ENCODE data around the gene MOB3C. TPM values are rescaled to one million over a fixed set of nuclear protein-coding genes. Genes with fewer than 3 reads are reported as not detected.

MOB3C gene
- polyA plus RNA-seq, 3 donors, result 5.3 to 18.1 (median 6.1) TPM

- intact Hi-C loops (cut with micrococcal nuclease), result loop anchor here (5.0 to 10.0 kb wide), 2 partner anchors 37 to 95 kb away; partner anchors contain the start of gene EFCAB14 (in 1 of the 2)
- Histone ChIP-seq H4K20me1 (ENCODE audit: insufficient read depth, low read length) (peaks cover 14% of the 10 kb centered on the region), H3K27ac (ENCODE audit: low read depth in 1 of 2, low read length in 2 of 2) (no peak overlapping the region), H3K4me3 (replicated peaks in 1 of 3; ENCODE audit: low read depth in 2 of 3, low read length in 3 of 3) (no peak overlapping the region), H3K9ac (ENCODE audit: insufficient read depth, low read length, poor library complexity, severe bottlenecking) (no peak overlapping the region), H3K27me3 (ENCODE audit: control insufficient read depth in 2 of 2, insufficient read depth in 2 of 2, low read length in 2 of 2) (no peaks in the 10 kb centered on the region), H3K79me2 (ENCODE audit: insufficient read depth, low read length) (peaks cover 20% of the 10 kb centered on the region), H3K9me3 (replicated peaks in 1 of 2; ENCODE audit: control insufficient read depth in 1 of 2, insufficient read depth in 1 of 2, low read length in 2 of 2) (no peaks in the 10 kb centered on the region), H3K4me2 (replicated peaks; ENCODE audit: extremely low read depth, low read length, poor library complexity, severe bottlenecking) (no peak overlapping the region), H3K36me3 (replicated peaks in 1 of 2; ENCODE audit: control insufficient read depth in 1 of 2, insufficient read depth in 2 of 2, low read length in 2 of 2) (no peaks in the 10 kb centered on the region), H2AFZ (ENCODE audit: insufficient read depth, low read depth, low read length, poor library complexity, severe bottlenecking) (no peak overlapping the region), H3K4me1 (ENCODE audit: control insufficient read depth in 1 of 2, insufficient read depth in 2 of 2, low read length in 2 of 2) (peaks cover 24 to 30% of the 10 kb centered on the region in 2 donors)
- Mint-ChIP-seq H3K9me3 (no peaks in the 10 kb centered on the region), H3K4me1 (peaks cover 34% of the 10 kb centered on the region), H3K36me3 (no peaks in the 10 kb centered on the region), H3K4me3 (no peak overlapping the region), H3K27ac (no peak overlapping the region), H3K27me3 (ENCODE audit: low read depth in 3 of 3) (peaks cover 0 to 7% (median 3%) of the 10 kb centered on the region in 3 donors)
- whole genome bisulfite sequencing (ENCODE audit: insufficient coverage), result 92% methylated on average over 5 of the region's 5 CpGs
- no peak for DNase-seq
- no peak for TF ChIP-seq CTCF (IDR thresholded peaks at IDR 0.05)
These were observed 3.1 kb upstream of the MOB3C start for GRCh38 chr1:46619656-46620258.

GRCh38 chr1:46618754-46619415 lies 2.3 kb upstream of the MOB3C start:
- no peak overlapping the region for H2AFZ ChIP-seq (ENCODE audit: insufficient read depth, low read depth, low read length, poor library complexity, severe bottlenecking)
- H3K27ac Mint-ChIP-seq, result peak overlapping the region in 2 of 7 donors; percentile 18 to 51
- H3K79me2 ChIP-seq (ENCODE audit: insufficient read depth, low read length), result peaks cover 28% of the 10 kb centered on the region
- H3K4me3 Mint-ChIP-seq, result no peak overlapping the region
- WGBS (ENCODE audit: insufficient coverage), result no CpG with 5 or more reads among the region's 4 CpGs
- no peak overlapping the region for H3K27ac ChIP-seq (ENCODE audit: low read depth in 1 of 2, low read length in 2 of 2)
- no peaks in the 10 kb centered on the region for H3K9me3 ChIP-seq (replicated peaks in 1 of 2; ENCODE audit: control insufficient read depth in 1 of 2, insufficient read depth in 1 of 2, low read length in 2 of 2)
- H3K4me1 ChIP-seq (ENCODE audit: control insufficient read depth in 1 of 2, insufficient read depth in 2 of 2, low read length in 2 of 2), result peaks cover 32 to 39% of the 10 kb centered on the region in 2 donors
- intact Hi-C loops (cut with micrococcal nuclease), result loop anchor here (5.0 to 10.0 kb wide), 2 partner anchors 37 to 96 kb away; partner anchors contain the start of gene EFCAB14 (in 1 of the 2)
- no peak for TF ChIP-seq CTCF (IDR thresholded peaks at IDR 0.05)
- H3K4me3 ChIP-seq (replicated peaks in 1 of 3; ENCODE audit: low read depth in 2 of 3, low read length in 3 of 3), result no peak overlapping the region
- no peak overlapping the region for H3K9ac ChIP-seq (ENCODE audit: insufficient read depth, low read length, poor library complexity, severe bottlenecking)
- peaks cover 0 to 7% (median 3%) of the 10 kb centered on the region in 3 donors for H3K27me3 Mint-ChIP-seq (ENCODE audit: low read depth in 3 of 3)
- H3K4me2 ChIP-seq (replicated peaks; ENCODE audit: extremely low read depth, low read length, poor library complexity, severe bottlenecking), result no peak overlapping the region
- H3K36me3 ChIP-seq (replicated peaks in 1 of 2; ENCODE audit: control insufficient read depth in 1 of 2, insufficient read depth in 2 of 2, low read length in 2 of 2), result no peaks in the 10 kb centered on the region
- H3K4me1 Mint-ChIP-seq, result peaks cover 43% of the 10 kb centered on the region
- DNase-seq, result no peak
- peaks cover 22% of the 10 kb centered on the region for H4K20me1 ChIP-seq (ENCODE audit: insufficient read depth, low read length)
- H3K9me3 Mint-ChIP-seq, result no peaks in the 10 kb centered on the region
- no peaks in the 10 kb centered on the region for H3K36me3 Mint-ChIP-seq
- no peaks in the 10 kb centered on the region for H3K27me3 ChIP-seq (ENCODE audit: control insufficient read depth in 2 of 2, insufficient read depth in 2 of 2, low read length in 2 of 2)
